SK-MEL-5 (cell line): ENCODE data around the gene GBP7. TPM values are rescaled to one million over a fixed set of nuclear protein-coding genes. Genes with fewer than 3 reads are reported as not detected.
"Not testable (repeated sequence)": the region's sequence is repeated elsewhere in the genome, so short reads cannot be mapped to it uniquely, and the experiment has no call there.

Source experiments
- DNase-seq: peaks from one replicate; pipeline ENCODE4 v3.0.0-alpha.2; 2016; ENCODE audit warnings: low read depth, low spot score
- in situ Hi-C: cut with HindIII; loops from 2 replicates; pipeline ENCODE4 v1.10.0; 2016; ENCODE audit warnings: low sequenced_read_pairs, high pct_unique_total_duplicates, low pct_unique_long_range_greater_than_20kb
- polyA plus RNA-seq, 2 experiments: library from polyadenylated mRNA; depleted of rRNA; stranded (reverse); fragments of >200 nt; gene quantifications; 2 replicates each; pipeline ENCODE4 v1.2.3, GENCODE V29; 2015
- total RNA-seq: library from RNA; depleted of rRNA; stranded (reverse); fragments of >200 nt; shearing (Covaris generic); gene quantifications from 2 replicates; pipeline ENCODE4 v1.2.3, GENCODE V29; 2014; rRNA removed

The GBP7 gene
- total RNA-seq = not detected in 2 replicates
- polyA plus RNA-seq (2015; cell fraction: cytosol; rRNA removed) = not detected in 2 replicates
- polyA plus RNA-seq (2015; cell fraction: nucleus; rRNA removed) = not detected in 2 replicates

GRCh38 chr1:89175601-89176256 is at the start of gene GBP7:
GBP7 (minus strand) TSS chr1:89176003; CDS start chr1:89171935, 4,068 bp downstream.
- in situ Hi-C loops = no loop called here
- DNase-seq = no peak

GRCh38 chr1:89221341-89221740 is 45.5 kb upstream of the GBP7 start:
- no peak for DNase-seq
- in situ Hi-C loops = no loop called here

- in situ Hi-C loops, DNase-seq: not testable (repeated sequence)
Observed at GRCh38 chr1:89219851-89220250, 44.0 kb upstream of the GBP7 start.

- DNase-seq, in situ Hi-C loops: not testable (repeated sequence)
Observed at GRCh38 chr1:89218941-89219340, 43.1 kb upstream of the GBP7 start.

- in situ Hi-C loops = no loop called here
- DNase-seq = no peak
Observed at GRCh38 chr1:89213347-89213746, 37.5 kb upstream of the GBP7 start.

GRCh38 chr1:89211035-89211634 is 35.3 kb upstream of the GBP7 start:
- no peak for DNase-seq
- in situ Hi-C loops = no loop called here

GRCh38 chr1:89206373-89206772 is 30.6 kb upstream of the GBP7 start:
- in situ Hi-C loops = no loop called here
- DNase-seq = no peak

- in situ Hi-C loops = no loop called here
- no peak for DNase-seq
Observed at GRCh38 chr1:89203166-89203565, 27.4 kb upstream of the GBP7 start.

GRCh38 chr1:89201106-89201794 is 25.4 kb upstream of the GBP7 start:
- DNase-seq = no peak
- in situ Hi-C loops = no loop called here

GRCh38 chr1:89200663-89201062 is 24.9 kb upstream of the GBP7 start:
- DNase-seq = no peak
- in situ Hi-C loops = no loop called here

GRCh38 chr1:89199525-89200031 is 23.8 kb upstream of the GBP7 start:
- in situ Hi-C loops = no loop called here
- DNase-seq = no peak

GRCh38 chr1:89198491-89199072 is 22.8 kb upstream of the GBP7 start, which contains the start of gene GBP4:
GBP4 (minus strand) TSS chr1:89198942; CDS start chr1:89198834, 108 bp downstream.
- DNase-seq = no peak
- in situ Hi-C loops = no loop called here

GRCh38 chr1:89198081-89198480 is 22.3 kb upstream of the GBP7 start:
- in situ Hi-C loops = no loop called here
- no peak for DNase-seq

- in situ Hi-C loops = no loop called here
- DNase-seq = no peak
Observed at GRCh38 chr1:89195476-89195875, 19.7 kb upstream of the GBP7 start.

GRCh38 chr1:89191314-89191713 is 15.5 kb upstream of the GBP7 start:
- no peak for DNase-seq
- in situ Hi-C loops = no loop called here

- in situ Hi-C loops = no loop called here
- DNase-seq = no peak
Observed at GRCh38 chr1:89190017-89190416, 14.2 kb upstream of the GBP7 start.

- in situ Hi-C loops = no loop called here
- peak; percentile 14 for DNase-seq
Observed at GRCh38 chr1:89179343-89179742, 3.5 kb upstream of the GBP7 start.

- in situ Hi-C loops = no loop called here
- no peak for DNase-seq
Observed at GRCh38 chr1:89176971-89177370, 1.2 kb upstream of the GBP7 start.
